ENCODE results near the gene LITAF.

Gene LITAF

DNA sequence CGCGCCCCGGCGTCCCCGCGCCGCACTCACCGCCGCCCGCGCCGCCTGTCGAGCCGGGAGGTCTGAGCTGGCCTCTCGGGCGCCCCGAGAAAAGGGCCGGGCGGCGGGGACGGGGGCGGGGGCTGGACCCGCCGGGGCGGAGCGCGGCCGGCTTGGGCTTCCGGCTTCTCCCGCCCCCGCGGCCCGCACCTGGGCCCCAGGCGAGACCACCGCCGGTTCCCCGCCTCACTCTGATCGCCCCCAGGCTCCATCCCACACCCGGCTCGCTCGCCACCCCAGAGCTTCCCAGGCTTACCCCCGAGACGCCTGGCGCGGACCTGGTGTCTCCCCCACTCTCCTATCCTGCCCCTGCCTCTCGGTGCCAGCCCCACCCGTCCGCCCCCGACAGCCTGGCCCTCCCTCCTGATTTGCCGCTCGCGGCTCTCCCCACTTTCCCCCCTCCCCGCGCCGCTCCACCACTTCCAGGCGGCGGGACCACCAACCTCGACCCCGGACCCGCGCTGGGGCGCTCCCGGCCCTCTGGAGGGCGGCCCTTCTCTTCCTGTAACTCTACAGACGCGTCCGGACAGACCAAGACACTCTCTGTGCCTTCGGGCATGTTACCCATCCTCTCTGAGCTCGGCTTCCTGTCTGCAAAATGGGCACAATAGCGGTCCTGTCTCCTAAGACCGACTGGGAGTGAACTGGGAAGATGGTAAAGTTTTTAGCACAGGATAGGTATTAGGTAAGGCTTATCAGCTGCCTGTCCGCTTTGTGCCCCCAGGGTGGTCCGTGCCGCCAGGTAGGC is at the start of gene LITAF:
LITAF (minus strand) TSS at position 64 of the 787 bp plus-strand sequence. CDS start 30,189 bp downstream, outside the sequence.
- peak; percentile 76 for DNase-seq

DNA sequence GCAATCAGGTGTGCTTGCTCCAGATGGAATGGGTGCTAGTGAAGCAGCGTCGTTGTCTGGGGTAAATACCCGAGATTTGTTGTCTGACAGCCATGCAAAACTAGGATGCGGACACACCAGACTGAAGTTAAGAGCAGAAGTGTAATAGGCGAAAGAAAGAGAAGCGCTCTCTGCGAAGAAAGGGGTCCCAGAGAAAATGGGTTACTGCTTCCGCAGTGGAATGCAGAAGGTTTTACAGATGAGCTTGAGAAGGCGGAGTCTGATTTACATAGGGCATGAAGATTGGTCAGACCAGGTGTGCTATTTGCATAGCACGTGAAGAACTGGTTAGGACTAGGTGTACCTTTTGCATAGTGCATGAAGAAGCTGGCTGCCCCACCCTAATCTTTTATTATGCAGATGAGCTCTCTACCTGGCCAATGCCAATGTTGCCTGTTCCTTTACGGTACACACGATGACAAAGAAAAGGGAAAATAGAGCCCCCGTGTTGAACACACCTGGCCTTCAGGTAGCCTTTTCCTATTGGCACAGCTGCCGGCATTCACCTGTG is 49.5 kb upstream of the LITAF start:
- DNase-seq = no peak

DNA sequence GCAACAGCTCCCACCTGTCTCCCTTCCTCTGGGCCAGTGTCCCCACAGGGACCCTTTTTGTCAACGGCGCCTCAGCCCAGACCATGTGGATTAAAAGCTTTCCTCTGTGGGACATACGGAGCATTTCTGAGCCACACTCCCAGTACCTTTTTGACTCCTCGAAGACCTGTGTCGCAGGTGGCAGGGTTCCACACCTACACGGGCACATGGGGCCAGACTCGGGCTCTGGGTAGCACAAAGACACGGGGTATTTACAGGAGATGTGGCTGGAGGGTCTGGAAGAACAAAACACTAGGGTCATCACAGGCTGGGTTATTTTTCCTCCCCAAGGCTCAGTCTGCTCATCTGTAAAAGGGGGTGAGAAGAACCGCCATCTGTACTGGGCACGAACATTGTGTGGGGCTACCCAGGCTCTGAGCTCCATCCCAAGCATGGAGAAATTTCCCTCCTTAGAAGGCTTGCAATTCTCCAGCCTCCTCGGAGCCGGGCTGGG is 49.0 kb upstream of the LITAF start:
- no peak for DNase-seq

DNA sequence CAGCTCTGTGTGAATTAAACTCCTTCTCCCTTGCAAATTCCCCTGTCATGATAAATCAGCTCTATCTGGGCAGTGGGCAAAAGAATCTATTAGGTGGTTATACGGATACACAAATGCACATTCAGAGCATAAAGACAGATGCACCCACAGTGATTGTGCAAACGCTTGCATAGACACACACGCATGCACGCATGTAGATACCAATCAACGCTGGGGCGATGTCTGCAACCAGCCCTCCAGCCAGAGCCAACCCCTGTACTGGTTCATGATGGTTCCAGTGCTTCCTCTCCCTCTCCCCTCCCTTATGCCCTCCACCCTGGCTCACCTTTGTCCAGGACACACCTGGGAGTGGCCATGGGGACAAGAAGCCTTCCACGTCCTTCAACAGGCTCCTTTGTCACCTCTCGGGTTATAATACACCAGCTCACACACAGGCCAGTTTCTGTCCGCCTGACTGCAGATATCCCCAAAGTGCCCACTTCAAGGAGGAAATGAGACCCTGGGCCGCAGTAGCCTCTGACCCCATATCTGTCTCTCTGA is 48.5 kb upstream of the LITAF start:
- DNase-seq = no peak

DNA sequence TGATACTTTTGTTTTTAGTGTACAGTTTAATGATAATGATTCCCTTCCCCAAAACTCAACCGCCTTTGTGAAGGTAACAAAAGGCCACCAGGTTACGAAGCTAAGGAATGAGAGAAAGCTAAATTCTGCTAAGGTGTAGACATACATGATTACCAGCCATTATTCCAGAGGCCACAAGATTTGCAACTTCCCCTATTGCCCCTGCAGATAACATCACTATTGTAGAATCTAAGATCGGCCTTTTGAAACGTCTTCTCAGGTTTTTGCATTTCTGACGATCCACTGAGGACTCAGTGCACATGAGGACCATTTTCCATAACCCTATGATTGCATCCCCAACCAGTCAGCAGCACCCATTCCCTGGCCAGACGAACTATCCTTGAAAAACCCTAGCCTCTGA is 47.6 kb upstream of the LITAF start:
- no peak for DNase-seq

DNA sequence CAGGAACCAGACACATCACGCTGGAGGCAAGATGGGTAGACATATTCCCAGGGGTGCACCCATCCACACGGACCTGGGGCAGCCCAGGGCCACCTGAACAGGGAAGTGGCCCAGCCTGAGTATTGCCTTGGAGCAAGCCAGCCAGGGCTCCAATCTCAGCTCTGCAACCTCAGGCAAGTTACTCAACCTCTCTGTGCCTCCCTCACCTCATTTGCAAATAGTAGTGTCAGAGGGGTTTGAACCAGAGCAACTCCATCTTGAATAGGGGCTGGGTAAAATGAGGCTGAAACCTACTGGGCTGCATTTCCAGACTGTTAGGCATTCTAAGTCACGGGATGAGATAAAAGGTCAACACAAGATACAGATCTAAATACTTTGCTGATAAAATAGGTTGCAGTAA is 46.4 kb upstream of the LITAF start:
- DNase-seq = no peak

DNA sequence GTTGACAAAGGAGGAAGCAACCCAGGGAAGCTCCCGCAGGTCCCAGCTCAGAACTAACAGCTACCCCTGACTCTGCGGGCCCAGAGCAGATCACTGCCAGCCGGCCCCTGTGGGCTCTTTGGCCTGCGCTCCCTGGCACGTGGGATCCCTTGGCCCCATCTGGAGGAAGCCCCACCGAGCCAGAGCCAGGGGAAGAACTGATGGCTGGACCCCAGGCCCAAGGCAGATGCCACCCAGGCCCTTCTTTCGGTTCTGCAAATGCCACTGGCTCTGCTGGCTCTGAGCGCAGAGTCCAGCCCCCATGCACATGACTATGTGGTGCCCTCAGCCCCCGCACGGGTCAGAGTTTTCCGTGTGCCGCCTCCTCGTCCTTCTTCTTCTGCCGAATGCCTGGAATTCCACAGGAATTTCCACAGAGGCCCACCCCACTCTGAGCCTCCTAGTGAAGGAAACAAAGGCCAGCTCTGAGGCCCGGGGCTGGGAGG is 45.8 kb upstream of the LITAF start:
- peak; percentile 53 for DNase-seq

DNA sequence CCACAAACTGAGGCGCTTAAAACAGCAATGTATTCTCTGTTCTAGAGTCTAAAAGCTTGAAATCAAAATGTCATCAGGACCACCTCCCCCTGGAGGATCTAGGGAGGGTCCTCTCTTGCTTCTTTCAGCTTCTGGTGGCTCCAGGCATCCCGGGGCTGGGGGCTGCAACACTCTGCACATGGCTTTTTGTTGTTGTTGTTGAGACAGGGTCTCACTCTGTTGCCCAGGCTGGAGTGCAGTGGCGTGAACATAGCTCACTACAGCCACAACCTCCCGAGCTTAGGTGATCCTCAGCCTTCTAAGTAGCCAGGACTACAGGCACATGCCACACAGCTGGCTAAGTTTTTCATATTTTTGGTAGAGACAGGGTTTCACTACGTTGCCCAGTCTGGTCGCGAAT is 44.5 kb upstream of the LITAF start:
- DNase-seq = no peak

DNA sequence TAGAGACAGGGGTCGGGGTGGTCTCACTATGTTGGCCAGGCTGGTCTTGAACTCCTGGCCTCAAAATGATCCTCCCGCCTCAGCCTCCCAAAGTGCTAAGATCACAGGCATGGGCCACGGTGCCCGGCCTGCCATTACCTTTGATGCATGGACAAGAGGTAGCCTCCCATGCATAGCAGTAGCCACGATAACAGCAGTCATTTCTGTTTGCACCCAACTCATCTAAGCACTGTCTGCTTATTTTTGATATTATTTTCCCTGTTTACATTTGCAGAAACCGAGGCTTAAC is 44.0 kb upstream of the LITAF start:
- no peak for DNase-seq

DNA sequence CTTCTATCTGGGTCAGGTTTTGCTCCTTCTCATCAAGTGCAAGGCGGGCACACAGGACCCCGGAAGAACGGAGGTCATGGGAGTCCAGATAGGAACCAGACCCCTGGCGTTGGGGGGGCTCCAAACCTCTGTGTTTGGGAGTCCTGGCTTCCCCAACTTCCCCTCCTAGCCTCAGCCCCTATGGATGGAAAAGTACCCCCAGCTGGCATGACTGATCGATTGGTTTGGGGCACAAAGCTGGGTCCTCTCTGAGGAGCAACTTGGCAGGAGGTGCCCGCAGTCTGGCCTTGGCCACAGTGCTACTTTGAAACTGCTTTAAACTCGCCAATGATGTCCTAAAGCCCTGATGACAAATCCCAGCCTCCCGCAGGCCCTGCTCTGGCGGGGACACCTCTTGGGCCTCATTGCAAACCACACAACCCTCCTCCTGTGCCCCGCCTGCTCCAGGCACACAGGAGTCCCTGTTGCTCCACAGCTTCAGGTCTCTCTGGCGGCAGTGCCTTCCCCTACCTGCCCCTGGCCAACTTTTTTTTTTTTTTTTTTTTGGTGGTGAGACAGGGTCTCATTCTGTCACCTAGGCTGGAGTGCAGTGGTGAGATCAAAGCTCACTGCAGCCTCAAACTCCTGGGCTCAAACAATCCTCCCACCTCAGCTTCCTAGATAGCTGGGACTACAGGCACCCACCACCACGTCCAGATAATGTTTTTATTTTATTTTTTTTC is 43.5 kb upstream of the LITAF start:
- DNase-seq = no peak

DNA sequence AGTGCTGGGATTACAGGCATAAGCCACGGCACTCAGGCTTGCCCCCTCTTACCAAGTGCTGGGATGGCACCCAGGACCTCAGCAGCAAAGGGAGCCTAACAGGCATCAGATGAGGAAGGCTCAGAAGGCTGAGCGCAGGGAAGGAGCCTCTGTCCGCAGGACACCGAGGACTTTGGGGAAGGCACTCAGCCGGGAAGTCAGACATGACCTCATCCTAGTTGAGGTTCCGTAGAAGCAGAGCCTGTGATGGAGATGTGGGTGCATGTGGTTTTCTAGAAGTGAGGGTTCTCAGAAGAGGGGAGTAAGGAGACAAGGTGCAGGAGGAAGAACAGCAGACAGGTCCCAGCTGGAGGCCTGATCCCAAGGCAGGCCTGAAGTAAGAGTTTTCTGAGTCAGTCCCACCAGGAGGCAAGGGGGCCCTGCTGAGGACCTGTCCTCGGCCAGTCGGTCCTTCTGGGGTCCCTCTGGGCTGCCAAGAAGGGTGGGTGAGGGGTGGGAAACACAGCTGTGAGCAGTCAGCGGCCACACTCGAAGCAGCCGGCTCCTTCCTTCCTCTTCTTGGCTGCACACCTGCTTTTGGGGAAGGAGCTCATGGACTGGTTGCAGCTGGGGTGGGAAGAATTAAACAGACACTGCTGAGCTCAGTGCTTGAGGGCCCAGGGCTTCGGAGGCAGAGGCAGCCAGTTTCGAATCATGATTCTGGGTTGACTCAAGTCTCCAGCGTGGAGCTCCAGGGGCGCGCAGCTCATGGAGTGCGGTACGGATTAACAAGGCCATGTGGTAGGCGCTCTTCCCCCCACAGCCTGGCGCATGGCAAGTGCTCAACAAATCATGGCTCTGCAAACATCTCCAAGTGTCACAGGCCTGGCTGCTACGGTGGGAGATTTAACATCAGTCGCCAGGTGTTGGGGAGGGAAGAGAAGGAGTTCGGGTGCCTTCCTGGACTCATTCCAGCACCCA is 42.6 kb upstream of the LITAF start:
- no peak for DNase-seq

DNA sequence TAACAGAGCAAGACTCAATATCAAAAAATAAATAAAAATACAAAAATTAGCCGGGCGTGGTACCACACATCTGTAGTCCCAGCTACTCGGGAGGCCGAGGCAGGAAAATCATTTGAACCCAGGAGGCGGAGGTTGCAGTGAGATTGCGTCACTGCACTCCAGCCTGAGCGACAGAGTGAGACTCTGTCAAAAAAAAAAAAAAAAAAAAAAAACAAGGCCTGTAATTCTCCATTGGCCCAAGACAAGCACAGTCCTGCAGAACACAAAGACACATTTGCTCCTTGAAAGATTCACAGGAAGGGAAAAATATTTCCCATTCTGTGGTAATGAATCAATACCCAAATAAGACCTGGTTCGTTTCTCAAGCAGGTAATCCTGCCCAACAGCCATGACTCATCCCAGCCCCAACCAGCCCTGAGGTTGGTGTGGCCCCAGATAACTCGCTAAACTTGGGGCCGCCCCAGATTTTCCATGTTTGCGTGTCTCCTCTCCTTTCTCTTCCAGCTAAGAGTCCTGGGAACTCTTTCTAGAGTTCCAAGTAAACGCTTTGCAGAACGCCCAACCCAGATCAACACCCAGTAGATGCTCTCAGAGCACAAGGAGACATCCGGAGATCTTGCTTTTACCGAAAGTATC is 41.2 kb upstream of the LITAF start:
- DNase-seq = no peak

DNA sequence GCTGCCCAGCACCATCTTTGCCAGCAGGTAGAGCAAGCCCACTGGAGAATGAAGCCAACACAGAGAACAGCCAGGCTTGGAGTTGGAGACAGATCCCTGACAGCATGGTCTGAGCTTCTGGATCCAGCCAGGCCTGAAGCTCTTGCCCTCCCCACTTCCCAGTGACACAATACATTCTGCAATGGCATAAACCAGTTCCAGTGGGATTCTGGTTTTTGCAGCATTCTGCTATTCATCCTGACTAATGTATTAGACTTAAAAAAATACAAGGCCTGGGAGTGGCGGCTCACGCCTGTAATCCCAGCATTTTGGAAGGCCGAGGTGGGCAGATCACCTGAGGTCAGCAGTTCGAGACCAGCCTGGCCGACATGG is 40.6 kb upstream of the LITAF start:
- no peak for DNase-seq

DNA sequence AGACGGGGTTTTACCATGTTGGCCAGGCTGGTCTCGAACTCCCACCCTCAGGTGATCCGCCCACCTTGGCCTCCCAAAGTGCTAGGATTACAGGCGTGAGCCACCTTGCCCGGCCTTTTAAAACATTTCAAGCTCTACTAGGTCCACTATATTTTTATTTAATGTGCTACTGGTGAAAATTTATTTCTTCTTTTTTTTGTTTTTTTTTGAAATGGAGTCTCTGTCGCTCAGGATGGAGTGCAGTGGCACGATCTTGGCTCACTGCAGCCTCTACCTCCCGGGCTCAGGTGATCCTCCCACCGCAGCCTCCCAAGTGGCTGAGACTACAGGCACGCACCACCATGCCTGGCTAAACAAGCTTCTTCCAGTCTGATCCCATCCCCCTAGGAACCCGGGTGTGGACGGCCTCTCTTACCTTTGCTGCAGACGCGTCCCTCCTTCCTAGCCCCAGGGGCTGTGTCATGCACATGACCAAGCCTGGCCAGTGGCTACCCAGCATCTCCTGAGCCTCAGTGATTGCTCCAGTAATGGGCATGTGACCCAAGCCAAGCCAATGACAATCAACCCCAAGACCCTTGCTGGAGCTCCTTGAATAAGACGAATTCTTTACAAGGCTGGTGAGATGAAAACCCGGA is 40.1 kb upstream of the LITAF start:
- no peak for DNase-seq

DNA sequence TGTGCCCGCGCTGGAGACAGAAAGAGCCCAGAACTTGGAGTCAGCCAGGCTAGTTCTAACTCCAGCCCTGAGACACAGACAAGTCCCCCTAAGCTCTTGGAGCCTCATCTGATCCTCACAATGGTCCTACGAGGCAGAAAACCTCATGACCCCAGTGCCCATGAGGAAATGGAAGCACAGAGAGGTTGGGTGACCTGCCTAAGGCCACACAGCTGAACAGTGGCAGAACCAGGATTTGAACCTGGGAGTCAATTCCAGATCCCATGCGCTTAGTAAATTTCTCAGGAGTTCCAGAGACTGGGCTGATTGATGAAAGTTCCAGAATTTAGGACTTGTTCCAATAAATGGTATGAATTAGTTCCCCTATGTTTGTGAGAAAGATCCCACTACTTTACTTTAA is 39.0 kb upstream of the LITAF start:
- no peak for DNase-seq

DNA sequence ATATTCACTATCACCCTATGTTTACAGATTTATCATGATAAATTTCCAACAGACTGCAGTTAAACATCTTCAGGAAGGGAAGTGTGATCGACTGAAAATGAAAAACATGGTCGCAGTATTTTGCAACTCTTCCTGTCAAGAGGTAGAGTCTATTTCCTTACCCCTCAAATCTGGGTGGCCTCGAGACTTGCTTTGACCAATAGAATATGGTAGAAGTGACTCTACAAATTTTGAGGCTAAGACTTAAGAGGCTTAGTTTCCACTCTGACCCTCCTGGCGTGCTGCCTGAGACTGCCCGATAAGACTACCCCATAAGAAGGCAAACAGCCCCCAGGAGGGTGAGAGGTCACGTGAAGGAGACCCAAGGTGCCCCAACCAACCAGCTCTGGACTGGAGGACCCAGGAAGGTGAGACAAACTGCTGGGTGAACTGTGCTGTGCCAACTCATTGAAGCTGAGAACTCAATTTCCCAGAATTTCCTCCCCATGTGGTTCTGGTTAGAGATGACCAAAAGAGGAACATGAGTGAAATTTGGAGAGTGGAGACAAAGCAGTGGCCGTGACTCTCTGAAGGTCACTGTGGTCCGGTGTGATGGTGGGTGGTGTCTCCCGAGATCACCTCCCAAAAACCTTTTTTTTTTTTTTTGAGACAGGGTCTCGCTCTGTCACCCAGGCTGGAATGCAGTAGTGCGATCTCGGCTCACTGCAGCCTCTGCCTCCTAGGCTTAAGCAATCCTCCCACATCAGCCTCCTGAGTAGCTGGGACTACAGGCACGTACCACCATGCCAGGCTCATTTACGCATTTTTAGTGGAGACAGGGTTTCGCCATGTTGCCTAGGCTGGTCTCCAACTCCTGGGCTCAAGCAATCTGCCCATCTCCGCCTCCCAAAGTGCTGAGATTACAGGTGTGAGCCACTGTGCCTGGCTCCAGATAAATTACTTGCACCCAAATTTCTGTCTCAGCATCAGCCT is 38.2 kb upstream of the LITAF start:
- DNase-seq = no peak

DNA sequence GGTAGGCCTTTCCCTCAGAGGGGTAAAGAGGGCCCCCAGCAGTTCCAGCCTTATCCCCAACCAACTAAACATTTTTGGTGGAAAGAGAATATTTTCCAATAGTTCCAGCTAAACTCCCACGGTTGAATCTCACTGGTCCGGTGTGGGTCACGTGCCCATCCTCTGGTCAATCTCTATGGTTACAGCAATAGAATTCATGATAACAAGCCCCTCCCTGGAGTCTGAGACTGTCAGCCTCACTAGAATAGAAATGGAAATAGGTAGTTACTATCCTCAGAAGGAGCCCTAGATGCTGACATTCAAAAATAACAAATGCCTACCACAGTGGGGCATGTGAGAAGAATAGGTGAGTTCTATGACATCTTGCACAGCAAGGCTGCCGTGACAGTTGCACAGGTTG is 37.5 kb upstream of the LITAF start:
- DNase-seq = no peak

DNA sequence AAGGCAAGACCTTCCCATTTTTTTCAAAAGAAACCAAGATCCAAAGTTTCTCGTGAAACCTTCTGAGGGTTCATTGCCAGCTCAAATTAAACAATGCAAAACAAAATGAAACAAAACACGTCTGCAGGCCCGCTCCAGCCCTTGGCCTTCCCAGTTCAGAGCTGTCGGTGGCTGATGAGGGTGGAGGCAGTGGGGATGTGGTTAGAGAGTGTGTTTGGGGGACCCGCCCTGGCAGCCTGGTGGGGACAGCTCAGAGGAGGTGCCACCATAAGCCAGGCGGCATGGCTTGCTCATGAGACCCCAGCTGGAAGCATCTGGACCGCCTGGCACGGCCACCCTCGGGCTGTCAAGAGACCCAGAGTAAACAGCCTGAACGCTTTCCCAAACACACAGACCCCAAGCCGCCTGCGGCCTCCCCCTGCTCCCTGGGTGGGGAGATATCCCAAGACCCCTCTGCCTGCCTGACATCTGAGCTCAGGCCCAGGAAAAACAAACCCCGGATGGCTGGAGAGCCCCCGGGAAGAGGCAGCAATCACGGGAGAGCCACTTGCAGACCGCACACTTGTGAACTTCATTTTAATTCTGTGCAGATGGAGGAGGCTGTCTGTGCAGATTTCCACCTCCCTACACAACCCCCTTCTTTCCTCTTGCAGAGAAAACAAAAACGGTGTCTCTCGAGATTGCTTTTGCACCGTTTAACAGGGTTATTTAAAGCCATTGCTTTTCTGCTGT is 35.4 kb upstream of the LITAF start:
- DNase-seq = peak; percentile 31

DNA sequence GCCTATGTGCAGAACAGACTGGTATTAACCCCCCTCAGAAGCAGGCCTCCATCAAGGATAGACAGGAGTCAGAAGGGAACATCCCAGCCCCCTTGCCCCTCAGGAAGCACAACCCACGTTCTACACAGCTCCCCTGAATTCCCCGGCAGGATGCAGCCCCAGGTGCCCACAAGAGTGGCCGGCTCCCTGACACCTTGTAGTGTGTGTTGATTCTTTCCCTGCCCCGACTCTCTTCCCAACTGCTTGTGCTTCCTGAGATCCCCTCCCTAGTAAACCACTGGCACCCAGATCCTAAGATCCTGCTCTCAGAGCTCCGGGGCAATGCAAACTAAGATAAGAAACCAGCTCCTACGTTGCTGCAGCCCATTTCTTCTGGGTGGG is 34.8 kb upstream of the LITAF start:
- DNase-seq = no peak
